SHP77 treated with DMSO at 0.1 percent for 48 hours (cell line): ENCODE results near the gene ABCC11.
"Not testable (repeated sequence)": the region's sequence is repeated elsewhere in the genome, so short reads cannot be mapped to it uniquely, and the experiment has no call there.

Source experiments
- DNase-seq: peaks from one replicate; lab custom pipeline; 2025; lab: John Stamatoyannopoulos, UW

ABCC11 gene

GRCh38 chr16:48246066-48246465, 1.3 kb downstream of the ABCC11 start:
- DNase-seq, result no peak

DNA sequence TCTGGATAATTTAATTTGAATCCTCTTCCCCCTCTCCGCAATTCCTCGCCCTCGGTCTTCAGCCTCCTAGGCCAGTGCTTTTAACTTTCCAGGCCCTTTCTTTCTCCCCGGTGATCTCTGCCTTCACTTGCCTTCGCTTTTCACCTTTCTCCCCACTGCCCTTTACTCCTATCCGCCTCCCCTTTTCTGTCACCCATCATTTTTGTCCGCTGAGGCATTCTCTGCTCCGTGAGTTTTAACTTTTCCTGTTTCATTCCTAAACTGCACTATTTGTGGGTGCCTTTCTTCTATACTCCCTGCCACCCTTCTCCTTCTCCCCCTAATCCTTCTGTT, 2.5 kb downstream of the ABCC11 start:
- no peak for DNase-seq

DNA sequence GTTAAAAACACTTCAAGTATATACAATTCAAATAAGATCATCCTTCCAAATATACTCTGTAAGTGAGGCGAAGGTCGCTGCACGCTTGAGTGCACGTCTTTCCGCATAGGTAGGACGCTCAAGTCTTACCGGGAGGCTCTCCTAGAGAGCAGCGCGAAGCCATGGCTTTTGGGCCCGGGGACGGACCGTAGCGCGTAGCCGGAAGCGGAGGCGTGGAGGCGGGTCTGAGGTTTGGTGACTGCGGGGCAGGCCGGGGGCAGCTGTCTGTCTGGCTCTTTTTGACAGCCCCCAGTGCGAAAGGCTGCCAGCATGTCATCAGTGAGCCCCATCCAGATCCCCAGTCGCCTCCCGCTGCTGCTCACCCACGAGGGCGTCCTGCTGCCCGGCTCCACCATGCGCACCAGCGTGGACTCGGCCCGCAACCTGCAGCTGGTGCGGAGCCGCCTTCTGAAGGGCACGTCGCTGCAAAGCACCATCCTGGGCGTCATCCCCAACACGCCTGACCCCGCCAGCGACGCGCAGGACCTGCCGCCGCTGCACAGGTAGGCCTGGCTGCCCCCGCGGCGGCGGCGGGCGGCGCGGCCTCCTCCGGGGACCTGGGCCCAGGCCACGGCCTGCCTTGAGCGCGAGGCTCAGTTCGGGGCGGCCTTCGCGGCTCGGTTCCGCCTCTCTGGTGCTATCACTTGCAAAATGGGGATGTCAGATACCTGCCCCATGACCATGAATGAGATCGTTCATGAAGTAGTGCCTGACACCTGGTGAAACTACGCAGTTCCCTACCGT, 3.1 kb downstream of the ABCC11 start, which contains the start of gene LONP2:
TSS of gene LONP2 (plus strand) at position 221 of the 783 bp plus-strand sequence. CDS start at position 310, 89 bp downstream.
- peak; percentile 80 for DNase-seq

DNA sequence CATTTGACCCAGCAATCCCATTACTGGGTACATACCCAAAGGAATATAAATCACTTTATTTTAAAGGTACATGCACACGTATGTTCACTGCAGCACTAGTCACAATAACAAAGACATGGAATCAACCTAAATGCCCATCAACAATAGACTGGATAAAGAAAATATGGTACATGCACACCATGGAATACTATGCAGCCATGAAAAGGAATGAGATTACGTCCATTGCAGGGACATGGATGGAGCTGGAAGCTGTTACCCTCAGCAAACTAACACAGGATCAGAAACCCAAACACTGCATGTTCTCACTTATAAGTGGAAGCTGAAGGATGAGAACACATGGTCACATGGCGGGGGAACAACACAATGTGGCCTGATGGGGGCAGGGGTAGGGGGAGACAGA, 7.2 kb downstream of the ABCC11 start:
- DNase-seq, result not testable (repeated sequence)

DNA sequence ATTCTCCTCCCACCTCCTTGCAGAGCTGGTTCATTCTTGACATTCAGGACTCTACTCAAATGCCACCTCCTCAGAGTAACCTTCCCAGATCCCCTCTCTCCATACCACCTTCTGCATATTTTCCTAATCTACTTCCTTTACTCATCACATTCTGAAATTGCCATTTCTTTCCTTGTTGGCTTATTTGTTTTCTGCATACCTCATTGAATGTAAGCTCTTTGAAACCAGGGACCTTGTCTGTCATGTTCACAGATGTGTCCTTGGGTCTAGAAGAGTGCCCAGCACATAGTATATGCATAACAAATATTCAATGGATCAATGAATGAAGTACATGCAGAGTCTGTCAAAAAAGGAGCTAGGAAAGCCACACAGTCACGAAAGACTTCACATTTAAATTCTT, 11.1 kb downstream of the ABCC11 start:
- no peak for DNase-seq

DNA sequence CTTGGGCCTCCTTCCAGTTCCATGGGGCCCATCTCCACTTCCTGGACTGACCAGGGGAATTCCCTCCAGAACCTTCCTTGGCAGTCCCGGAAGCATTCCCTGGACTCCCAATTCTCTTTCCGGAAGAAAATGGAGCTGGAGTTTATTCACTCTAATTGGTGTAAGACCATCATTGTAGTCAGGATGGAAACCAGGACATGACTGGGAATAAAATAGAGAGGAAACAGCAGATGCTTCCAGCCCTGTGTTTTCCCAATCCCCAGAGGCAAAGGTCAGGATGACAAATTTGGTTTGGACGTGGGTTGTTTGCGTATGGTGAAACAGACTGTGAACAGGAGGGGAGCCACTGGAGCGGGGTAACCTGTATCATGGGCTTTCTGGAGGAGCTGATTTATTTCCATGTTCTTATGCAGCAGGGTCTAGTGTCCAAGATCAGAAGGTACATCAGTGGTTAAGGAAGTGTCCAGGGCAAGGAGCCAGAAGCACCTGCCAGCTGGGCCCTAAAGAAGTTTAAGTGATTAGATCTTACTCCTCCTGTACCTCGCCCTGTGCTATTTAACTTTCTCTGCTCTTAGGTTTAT, 11.7 kb downstream of the ABCC11 start:
- DNase-seq, result no peak

GRCh38 chr16:48235058-48235555, 12.2 kb downstream of the ABCC11 start:
- no peak for DNase-seq

- DNase-seq, result no peak
Measured at GRCh38 chr16:48234630-48235029, 12.7 kb downstream of the ABCC11 start.

GRCh38 chr16:48232493-48233040, 14.8 kb downstream of the ABCC11 start:
- no peak for DNase-seq

DNA sequence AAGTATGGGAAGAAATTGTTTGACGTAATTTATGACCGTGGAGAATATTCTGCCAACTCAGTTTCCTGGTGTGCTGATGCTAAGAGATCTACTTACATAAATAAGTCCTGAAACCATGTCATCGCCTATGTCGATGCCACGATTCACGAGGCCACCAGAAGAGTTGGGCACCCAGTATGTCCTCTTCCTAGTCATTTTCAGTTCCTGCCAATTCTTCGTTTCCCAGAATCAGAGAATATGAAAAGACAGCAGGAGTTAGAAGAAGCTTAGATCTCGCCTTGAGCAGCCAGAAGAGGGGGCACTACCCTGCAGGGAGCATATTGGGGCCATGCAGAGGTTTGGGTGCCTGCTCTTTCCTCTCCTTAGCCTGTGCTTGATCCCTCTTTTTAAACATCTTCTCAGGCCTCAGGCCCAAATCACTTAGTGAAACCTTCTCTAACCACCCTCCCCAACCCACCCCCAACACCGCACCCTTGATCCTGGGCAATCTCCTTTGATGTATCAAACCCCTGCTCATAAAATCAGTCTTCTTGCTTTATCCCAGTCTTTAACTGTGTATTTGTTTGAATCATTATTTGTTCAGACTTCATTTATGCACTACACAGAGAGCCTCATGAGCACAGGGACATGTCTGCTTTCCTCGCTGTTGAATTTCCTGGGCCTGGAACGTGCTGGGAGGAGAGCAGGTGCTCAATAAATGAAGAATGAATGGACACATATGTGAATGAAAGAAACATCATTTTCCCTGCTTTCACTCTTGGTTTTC, 15.4 kb downstream of the ABCC11 start:
- peak; percentile 4 for DNase-seq

DNA sequence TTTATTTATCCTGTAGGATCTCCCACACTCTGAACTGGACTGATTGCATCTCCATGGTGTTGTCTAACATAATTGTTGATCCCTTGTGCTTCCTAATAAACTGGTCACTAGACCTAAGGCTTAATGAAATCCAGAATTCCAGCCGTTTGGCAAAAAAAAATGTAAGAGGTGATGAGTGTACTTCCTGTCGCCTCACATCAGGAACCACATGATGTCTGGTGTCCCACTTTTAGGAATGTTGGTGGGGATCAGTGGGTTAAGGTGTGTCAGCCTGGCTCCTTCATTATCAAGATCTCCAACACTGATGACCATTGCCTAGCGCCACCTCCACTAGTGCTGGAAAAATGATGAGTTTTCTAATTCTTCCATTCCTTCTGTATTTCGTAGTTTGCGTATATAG, 21.9 kb downstream of the ABCC11 start:
- no peak for DNase-seq

DNA sequence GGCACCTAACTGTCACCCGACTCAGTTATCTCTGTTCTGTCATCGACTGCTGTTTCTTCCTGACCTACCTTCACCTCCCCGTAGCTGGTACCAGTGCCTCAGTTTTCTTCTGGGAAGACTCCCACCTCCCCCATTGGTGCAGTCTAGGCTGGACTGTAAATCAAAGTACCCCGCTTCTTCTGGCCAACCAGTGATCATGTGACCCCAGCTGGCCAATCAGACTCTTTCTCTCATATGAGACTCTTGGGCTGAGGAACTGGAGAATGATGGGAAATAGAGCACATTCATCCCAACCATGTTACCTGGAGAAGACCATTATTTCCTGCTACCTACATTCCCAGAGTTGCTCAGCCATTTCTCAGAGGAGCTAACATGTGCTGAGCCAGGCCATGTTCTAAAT, 23.8 kb downstream of the ABCC11 start:
- DNase-seq, result no peak

DNA sequence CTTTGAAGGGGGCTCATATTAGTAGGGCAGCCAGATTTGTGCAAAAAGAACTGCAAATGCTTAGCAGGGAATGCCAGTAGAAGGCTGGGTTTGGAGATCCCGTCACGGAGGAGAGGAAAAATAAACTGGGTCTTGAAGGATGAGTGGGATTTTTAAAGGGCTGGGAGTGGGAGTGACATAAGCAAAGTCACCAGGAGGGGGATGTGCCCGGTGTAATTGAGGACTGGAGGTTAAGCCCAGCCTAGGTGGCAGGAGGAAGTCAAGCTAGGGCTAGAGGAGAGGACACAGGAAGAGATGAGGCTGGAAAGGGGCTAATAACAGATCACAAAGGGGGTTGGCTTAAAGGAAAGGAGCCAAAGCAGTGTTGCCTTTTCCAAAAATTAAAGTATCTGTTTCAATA, 26.4 kb downstream of the ABCC11 start:
- DNase-seq, result no peak

DNA sequence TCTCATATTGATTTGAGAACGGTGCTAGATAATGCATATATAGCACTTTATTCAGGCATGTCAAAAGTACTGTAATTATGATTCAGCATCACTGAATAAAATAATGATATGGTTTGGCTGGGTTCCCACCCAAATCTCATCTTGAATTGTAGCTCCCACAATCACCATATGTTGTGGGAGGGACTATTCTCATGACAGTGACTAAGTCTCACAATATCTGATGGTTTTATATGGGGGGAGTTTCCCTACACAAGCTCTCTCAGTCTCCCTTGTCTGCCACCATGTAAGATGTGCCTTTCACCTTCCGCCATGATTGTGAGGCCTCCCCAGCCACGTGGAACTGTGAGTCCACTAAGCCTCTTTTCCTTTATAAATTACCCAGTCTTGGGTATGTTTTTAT, 28.9 kb downstream of the ABCC11 start:
- DNase-seq, result no peak

GRCh38 chr16:48217708-48218107, 29.6 kb downstream of the ABCC11 start:
- DNase-seq, result no peak

DNA sequence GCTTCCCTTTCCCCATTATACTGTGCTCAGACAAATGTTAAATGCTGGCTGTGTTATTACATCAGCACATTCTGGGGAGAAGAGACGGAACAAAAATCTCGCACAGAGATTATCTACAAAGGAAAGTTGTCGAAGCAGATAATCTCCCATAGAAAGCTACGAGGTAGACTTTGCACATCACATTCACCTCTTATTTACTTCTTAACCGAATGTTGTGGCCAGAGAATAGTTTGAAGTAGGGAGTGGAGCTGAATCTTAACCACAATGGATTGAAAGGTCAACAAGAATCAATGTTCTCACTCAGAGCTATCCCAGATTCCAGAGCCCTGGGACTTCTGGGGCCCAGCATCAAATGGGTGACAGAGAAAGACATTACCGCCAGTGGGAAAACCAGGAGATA, 31.6 kb downstream of the ABCC11 start:
- DNase-seq, result no peak

DNA sequence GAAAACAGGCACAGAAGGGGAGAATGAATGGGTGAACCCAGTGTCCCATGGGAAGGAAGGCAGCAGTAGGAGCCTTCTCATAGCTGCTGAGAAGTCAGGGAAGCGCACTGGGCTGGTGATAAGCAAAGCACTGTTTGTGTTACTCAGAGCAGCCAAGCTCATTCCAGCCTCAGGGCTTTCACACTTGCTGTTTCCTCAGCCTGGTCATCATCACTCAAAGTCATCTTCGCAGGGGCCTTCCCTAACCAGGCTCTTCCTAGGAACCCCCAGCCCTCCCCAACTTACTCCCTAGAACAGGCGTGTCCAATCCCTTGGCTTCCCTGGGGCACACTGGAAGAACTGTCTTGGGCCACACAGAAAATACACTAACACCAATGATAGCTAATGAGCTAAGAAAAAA, 35.3 kb downstream of the ABCC11 start:
- no peak for DNase-seq

DNA sequence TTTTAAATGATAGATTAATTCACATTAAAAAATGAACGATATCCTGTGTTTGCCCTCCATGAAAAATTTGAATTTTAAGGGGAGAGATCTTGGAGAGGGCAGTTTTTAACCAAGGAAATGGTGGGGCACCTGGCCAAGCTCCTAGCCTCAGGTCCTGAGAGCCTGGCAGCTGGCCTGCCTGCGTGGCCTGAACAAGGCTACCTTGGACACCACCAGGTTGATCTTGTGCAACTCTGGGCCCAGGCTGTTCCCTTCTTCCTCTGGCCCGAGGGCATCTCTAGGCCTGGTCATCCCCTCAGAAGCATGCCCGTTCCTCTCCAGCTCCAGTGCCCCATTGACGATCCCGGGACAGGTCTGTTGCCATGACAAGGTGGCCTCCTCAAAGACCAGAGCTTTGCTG, 36.6 kb downstream of the ABCC11 start:
- no peak for DNase-seq

GRCh38 chr16:48206594-48207242, 40.6 kb downstream of the ABCC11 start:
- no peak for DNase-seq

- no peak for DNase-seq
Measured at GRCh38 chr16:48204825-48205151, 42.6 kb downstream of the ABCC11 start.

- DNase-seq, result no peak
Measured at GRCh38 chr16:48203974-48204824, 43.1 kb downstream of the ABCC11 start.
